GM18858 (cell line): ENCODE data around the gene ZNF804A.
"Not testable (repeated sequence)": the region's sequence is repeated elsewhere in the genome, so short reads cannot be mapped to it uniquely, and the experiment has no call there.

ENCODE experiments used
- ATAC-seq: cut with Tn5 transposase; IDR thresholded peaks from one replicate; pipeline ENCODE4 v1.9.1; 2021; ENCODE audit not compliant: unreplicated experiment

ZNF804A gene

GRCh38 chr2:184815824-184816223 is 217.5 kb downstream of the ZNF804A start:
- no peak for ATAC-seq

GRCh38 chr2:184824597-184824996 is 226.3 kb downstream of the ZNF804A start:
- ATAC-seq = no peak

GRCh38 chr2:184830531-184830930 is 232.2 kb downstream of the ZNF804A start:
- ATAC-seq = peak; percentile 52

- no peak for ATAC-seq
Observed at GRCh38 chr2:184834699-184835397, 236.5 kb downstream of the ZNF804A start.

GRCh38 chr2:184835398-184835715 is 237.0 kb downstream of the ZNF804A start:
- ATAC-seq = no peak

- no peak for ATAC-seq
Observed at GRCh38 chr2:184847331-184847730, 249.0 kb downstream of the ZNF804A start.

GRCh38 chr2:184849516-184849915 is 251.2 kb downstream of the ZNF804A start:
- no peak for ATAC-seq

- ATAC-seq = no peak
Observed at GRCh38 chr2:184851576-184851975, 253.2 kb downstream of the ZNF804A start.

GRCh38 chr2:184859187-184859586 is 260.9 kb downstream of the ZNF804A start:
- ATAC-seq = no peak

- no peak for ATAC-seq
Observed at GRCh38 chr2:184860744-184861143, 262.4 kb downstream of the ZNF804A start.

- ATAC-seq = no peak
Observed at GRCh38 chr2:184875212-184875611, 276.9 kb downstream of the ZNF804A start.

- ATAC-seq = no peak
Observed at GRCh38 chr2:184875911-184876310, 277.6 kb downstream of the ZNF804A start.

- ATAC-seq = no peak
Observed at GRCh38 chr2:184877909-184878308, 279.6 kb downstream of the ZNF804A start.

GRCh38 chr2:184879671-184880070 is 281.3 kb downstream of the ZNF804A start:
- no peak for ATAC-seq

- ATAC-seq = not testable (repeated sequence)
Observed at GRCh38 chr2:184886585-184886984, 288.3 kb downstream of the ZNF804A start.

GRCh38 chr2:184890311-184890710 is 292.0 kb downstream of the ZNF804A start:
- ATAC-seq = peak; percentile 77

GRCh38 chr2:184904991-184905390 is 306.7 kb downstream of the ZNF804A start:
- ATAC-seq = no peak

GRCh38 chr2:184906160-184906559 is 307.8 kb downstream of the ZNF804A start:
- ATAC-seq = no peak

- no peak for ATAC-seq
Observed at GRCh38 chr2:184906709-184907108, 308.4 kb downstream of the ZNF804A start.

GRCh38 chr2:184908966-184909365 is 310.6 kb downstream of the ZNF804A start:
- ATAC-seq = no peak

- ATAC-seq = no peak
Observed at GRCh38 chr2:184920451-184920965, 322.2 kb downstream of the ZNF804A start.

GRCh38 chr2:184921676-184922075 is 323.3 kb downstream of the ZNF804A start:
- no peak for ATAC-seq

- ATAC-seq = no peak
Observed at GRCh38 chr2:184923751-184924150, 325.4 kb downstream of the ZNF804A start.
